22Rv1 (cell line): ENCODE data around the gene CDKAL1.

Source experiments
- H3K27ac ChIP-seq: fragments of 450-650 bp; 2 replicates; pipeline ENCODE4 v1.5.1; 2017
- CTCF ChIP-seq: fragments of 450-650 bp; IDR thresholded peaks from 2 replicates; pipeline ENCODE4 v1.5.1; 2017; ENCODE audit warnings: mild to moderate bottlenecking
- ZFX ChIP-seq: fragments of 450-650 bp; IDR thresholded peaks from 2 replicates; pipeline ENCODE4 v1.6.1; 2017; ENCODE audit warnings: antibody characterized with exemption, borderline replicate concordance

Gene CDKAL1

GRCh38 chr6:21039926-21040325 is 505.7 kb downstream of the CDKAL1 start:
- TF ChIP-seq ZFX (no peak), CTCF (no peak)
- H3K27ac ChIP-seq, result no peak overlapping the region

- H3K27ac ChIP-seq, result peak overlapping the region; percentile 35; the same call in 1 of the 2 replicates
- TF ChIP-seq CTCF (no peak), ZFX (no peak)
Measured at GRCh38 chr6:21045135-21045700, 511.0 kb downstream of the CDKAL1 start.

GRCh38 chr6:21046276-21046675 is 512.0 kb downstream of the CDKAL1 start:
- 0 out of 2 replicates have a peak overlapping the region, but pooled peaks have one; percentile 35 for H3K27ac ChIP-seq
- TF ChIP-seq ZFX (no peak), CTCF (no peak)

- H3K27ac ChIP-seq, result no peak overlapping the region
- no peak for TF ChIP-seq CTCF
- TF ChIP-seq ZFX, result no peak
Measured at GRCh38 chr6:21048047-21048446, 513.8 kb downstream of the CDKAL1 start.

- no peak overlapping the region for H3K27ac ChIP-seq
- TF ChIP-seq CTCF (no peak), ZFX (no peak)
Measured at GRCh38 chr6:21049148-21049547, 514.9 kb downstream of the CDKAL1 start.

- no peak for TF ChIP-seq ZFX
- TF ChIP-seq CTCF, result no peak
- no peak overlapping the region for H3K27ac ChIP-seq
Measured at GRCh38 chr6:21049572-21049971, 515.3 kb downstream of the CDKAL1 start.

GRCh38 chr6:21050935-21051334 is 516.7 kb downstream of the CDKAL1 start:
- no peak overlapping the region for H3K27ac ChIP-seq
- TF ChIP-seq ZFX (no peak), CTCF (no peak)
